ENCODE data around the gene CADM1.
"Not testable (repeated sequence)": the region's sequence is repeated elsewhere in the genome, so short reads cannot be mapped to it uniquely, and the experiment has no call there.

The CADM1 gene

DNA sequence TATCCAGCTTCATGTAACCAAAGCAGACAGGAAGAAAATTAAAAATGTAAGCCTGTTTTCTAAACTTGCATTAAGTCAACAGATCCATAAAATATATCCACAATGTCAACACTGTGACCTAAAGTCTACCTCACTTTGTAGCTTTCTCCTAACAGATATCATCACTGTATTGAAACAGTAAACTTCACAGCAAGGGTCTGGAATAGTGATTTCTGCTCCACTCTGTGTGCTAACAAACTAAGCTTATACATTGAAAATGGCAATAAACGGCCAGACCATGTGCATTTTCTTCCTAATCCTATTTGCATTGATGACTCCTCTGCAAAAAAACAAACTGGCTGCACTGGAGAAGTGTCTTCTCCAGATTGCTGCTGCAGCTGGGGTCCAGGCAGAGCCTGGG lies 26.8 kb downstream of the CADM1 start:
- DNase-seq = no peak

DNA sequence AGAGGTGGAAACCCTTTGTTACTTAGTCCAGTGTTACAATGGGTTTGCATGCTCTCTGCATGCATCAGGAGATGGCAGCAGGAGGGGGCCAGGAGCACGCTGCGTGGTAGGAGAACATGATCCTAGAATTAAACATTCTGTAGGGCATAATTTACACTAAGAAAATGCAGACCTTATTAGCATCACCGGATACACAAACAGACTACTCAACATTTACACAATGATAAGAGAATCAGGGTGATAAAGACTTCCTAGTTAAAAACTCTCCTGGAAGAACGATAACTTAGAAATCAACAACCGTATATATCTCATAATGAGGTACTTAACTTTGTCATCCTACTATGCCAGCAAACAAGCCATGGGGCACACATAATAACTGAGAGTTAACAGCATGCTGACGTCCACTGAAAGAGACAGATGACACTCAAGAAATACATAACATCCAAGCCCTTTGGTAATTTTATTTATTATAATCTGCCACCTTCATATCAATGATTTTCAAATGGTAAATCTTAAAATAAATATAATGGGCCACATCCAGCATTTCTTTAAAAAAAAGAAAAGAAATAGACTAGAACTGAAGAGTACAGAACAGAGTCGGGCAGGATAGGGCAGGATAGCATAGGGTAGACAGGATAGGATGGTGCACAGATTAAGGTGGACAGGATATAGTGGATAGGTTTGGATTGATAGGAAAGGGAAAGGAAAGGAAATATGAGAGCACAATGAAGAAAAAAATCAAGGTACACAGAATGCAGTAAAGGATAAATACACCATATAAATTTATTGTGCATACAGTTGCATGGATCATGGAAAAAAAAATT lies 27.5 kb downstream of the CADM1 start:
- no peak for DNase-seq

DNA sequence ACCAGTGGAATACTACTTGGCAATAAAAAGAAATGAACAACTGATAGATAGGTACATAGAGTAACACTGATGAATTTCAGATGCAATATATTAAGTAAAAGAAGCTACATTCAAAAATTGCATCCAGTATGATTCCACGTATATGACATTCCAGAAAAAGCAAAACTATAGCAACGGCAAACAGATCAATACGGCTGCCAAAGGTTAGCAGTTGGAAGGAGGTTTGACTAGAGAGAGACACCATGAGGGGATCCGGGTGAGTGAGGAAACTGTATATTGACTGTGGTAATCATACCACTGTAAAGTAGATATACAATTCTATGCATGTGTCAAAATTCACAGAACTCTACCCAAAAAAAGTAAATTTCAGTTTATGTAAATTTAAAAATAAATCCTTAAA lies 28.7 kb downstream of the CADM1 start:
- no peak for DNase-seq

DNA sequence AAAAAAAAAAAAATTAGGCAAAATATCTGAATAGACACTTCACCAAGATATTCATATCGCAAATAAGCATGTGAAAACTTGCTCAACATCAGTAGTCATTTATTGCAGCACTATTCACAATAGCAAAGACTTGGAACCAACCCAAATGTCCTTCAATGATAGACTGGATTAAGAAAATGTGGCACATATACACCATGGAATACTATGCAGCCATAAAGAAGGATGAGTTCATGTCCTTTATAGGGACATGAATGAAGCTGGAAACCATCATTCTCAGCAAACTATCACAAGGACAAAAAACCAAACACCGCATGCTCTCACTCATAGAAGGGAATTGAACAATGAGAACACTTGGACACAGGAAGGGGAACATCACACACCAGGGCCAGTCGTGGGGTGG lies 29.9 kb downstream of the CADM1 start:
- DNase-seq = not testable (repeated sequence)

DNA sequence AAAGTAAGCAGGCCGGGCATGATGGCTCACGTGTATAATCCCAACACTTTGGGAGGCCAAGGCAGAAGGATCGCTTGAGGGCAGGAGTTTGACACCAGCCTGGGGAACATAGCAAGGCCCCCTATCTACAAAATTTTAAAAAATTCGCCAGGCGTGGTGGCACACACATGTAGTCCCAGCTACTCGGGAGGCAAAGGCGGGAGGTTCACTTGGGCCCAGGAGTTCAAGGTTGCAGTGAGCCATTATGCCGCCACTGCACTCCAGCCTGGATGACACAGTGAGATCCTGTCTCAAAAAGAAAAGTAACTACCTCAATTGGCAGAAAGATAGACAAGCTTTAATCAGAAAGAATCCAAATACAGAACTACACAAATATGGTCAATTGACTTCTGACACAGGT lies 31.0 kb downstream of the CADM1 start:
- no peak for DNase-seq

DNA sequence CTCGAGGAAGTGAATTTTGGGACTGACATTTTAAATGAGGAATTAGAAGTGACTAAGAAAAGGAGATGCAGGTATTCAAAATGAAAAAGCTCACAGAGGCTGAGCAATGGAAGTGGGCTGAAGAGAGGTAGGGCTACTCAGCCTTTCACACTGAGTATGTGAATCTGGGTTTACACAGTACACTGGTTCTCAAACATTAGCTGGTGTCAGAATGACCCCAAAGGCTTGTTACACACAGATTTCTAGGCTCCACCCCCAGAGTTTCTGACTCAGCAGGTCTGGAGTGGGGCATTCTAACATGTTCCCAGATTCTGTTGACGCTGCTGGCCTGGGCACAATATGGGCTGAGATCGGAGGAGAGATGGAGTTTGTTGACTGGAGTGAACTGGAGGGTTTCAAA lies 32.8 kb downstream of the CADM1 start:
- peak in 2 of 56 donors; percentile 3 to 4 for DNase-seq

DNA sequence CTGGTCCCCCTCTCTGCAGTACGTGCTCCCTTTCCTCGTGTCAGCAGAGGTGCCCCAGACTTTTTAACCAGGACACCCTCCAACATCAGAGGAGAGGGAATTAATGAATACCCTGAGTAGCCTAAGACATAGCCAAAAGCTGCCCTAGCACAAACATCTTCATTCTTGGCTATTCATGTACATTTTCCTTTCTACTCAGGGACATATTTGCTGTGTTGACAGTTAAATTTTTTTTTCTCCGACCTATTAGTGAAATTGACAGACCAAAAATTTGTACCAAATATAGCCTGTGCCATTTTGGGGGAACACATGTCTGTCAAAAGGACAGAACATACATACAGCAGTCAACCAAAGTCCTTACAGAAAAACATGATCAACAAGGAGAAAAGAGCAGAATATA lies 33.3 kb downstream of the CADM1 start:
- no peak for DNase-seq

DNA sequence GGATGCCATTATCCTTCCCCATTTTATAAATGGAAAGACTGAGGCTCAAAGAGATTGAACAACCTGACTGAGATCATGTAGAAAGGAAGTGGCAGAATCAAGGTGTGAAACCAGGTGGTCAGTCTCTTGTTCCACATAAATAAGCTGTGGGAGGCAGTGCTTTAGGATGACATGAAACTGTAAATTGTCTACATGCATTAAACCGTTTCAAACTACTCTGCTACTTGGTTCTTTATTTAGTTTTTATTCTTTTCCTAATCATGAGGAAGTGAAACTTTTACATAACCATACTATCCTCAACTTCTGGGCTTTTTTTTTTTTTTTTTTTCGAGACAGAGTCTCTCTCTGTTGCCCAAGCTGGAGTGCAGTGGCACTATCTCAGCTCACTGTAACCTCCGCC lies 34.9 kb downstream of the CADM1 start:
- no peak for DNase-seq

DNA sequence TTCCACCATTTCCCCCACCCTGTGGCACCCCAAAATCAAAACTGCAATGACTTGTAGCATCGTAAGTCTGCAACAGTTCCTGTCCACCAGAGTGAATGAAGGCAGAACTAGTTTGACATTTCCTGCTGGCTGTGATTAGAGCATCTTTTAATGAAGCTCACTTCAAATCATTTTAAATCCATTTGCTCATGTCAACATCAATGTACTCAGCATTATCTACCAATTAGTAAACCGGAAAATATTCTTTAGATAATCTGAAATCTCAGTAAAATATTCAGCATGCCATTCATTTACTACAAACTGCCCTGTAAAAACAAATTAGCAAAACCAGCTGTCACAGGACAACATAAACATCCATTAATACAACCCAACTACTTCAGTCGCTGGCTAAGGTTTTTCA lies 38.1 kb downstream of the CADM1 start:
- no peak for DNase-seq

DNA sequence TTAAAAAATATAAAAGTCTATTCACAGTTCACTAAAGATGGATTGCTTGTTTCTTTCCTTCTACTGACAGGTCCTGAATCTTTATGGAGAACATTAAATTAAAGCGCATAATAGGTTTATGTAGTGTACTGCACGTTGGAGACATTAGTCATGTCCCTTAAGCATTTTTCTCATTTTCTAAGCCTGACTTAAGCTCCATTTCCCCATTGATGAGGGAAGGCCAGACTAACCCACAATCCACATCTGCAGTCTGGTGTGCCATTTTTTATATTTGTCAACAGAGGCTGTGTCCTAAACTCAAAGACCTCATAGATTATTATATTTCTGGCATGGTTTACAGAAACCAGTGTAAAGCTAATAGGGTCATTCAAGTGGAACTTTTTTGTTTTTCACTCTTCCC lies 39.9 kb downstream of the CADM1 start:
- DNase-seq = no peak

DNA sequence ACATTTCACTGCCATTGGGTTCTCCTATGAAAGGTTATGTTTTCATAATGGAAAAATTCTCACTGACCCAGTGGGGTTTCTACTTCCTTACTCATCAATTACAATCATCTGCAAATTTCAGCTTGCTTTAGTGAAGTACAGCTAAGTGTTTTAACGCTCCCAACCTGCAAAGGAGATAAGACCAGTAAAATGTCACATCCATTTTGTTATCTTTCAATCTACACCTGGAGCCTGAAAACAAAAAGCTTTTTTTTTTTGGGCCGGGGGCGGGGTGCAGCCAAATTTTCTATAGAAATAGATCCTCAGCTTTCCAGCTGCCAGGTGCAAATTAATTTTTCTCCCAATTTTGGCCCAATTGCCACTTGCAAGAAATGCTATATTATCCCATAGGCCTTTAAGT lies 40.6 kb downstream of the CADM1 start:
- no peak for DNase-seq

DNA sequence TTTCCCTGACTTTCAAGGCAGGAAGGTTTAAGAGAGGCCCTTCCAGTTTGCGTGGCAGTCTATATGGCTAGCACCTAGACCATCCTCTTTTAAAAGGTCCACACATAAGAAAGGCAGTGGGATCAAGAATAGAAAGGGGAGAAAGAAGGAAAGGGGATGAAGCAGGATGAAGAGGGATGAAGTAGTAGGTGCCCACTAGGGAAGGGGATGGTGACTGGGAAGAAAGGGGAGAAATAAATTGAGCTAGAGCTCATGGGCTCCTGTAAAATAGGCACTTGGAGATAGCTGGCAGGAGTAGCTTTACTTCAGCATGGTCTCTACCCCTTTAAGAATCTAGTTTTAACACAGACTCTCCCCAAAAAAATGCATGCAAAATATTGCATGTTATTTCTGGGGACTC lies 41.5 kb downstream of the CADM1 start:
- DNase-seq = no peak

DNA sequence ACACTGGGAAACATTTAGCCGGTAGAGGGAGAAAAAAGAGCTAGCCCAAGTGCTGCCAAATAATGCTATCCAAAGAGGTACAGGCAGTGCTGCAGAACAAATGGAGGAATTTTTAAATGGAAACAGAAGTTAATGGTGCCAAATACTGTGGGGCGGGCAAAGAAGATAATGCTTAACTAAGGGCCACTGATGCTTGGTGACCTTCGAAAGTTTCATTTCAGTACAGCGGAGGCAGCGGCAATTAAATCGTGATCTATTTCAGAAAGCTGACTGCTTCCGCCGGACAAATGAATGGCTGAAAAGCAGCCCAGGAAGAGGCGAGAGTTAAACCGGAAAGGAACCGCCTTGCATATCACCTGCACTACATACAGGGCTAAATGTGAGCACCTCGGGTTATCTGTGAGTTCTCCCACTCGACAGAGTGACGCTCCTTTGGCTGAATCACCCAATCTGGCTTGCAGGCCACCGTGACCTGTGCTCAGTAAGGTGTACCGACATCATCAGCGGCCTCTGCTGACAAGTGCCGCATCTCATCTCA lies 42.1 kb downstream of the CADM1 start:
- peak in 1 of 56 donors; percentile 5 for DNase-seq

DNA sequence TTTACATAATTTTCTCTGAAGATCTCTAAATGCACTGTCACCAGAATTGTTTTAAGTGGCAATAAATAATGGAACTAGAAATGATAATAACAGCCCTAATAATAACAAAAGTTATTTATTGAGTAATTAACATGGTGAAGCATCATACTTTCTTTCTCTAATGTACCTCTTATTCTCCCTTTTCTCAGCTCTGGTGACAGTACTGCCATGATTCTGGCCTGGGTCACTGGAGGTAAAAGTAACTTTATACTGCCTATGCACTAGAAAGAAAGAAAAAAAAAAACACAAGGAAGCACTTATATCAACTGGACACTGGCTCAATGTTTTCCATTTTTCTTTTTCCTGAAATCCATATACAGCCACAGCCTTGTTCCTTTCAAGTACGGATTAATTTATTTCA lies 43.7 kb downstream of the CADM1 start:
- no peak for DNase-seq

DNA sequence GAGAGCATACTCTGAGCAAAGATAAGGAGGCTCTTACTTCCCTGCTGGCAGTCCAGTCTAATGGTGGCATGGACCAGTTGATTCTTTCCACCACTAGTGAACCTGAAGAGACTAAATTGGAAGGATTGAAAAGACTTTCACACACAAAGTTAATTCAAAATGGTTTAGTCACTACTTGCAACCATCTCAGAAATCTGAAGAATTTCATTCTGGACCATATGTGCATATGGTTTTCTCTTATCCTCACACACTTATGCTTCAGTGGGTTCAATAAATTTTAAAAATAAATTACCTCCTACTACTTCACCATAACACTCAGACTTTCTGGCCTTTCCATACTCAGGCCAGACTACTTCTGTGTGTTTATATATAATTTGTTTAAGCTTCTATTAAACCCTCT lies 44.7 kb downstream of the CADM1 start:
- DNase-seq = no peak

DNA sequence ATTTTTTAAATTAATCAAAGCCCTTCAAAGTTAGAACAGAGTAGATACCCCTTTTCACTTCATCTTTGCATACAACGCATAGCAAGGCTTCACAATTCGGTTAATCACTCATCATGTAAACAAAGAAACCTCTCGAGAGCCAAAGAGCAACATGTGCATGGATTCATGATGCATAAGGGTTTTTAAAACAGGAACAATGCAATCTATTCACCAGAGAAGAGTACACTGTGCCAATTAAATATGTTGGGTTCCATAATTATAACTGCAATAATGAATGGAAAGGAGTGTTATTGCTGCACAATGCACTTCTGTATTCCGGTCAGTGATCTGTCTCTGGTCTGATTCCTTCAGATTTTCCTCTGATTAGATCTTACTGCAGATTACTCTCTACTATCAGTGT lies 45.3 kb downstream of the CADM1 start:
- DNase-seq = no peak

DNA sequence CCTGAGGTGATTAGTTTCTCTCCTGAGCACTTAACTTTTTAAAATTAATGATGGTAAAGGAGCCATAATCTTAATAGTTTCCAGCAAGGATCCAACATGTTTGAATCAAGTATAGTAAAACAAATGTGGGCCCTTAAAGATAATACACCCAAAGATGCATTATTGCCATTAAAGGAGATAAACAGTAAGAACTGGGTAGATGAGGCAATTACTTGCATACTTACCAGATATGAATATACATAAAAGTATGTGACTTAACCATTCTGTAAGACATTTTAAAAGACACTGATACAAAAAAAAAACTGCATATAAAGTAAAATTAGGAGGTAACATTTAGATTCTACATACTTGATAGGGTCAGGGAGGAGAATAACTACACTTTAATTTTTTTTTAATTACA lies 48.2 kb downstream of the CADM1 start:
- no peak for DNase-seq

DNA sequence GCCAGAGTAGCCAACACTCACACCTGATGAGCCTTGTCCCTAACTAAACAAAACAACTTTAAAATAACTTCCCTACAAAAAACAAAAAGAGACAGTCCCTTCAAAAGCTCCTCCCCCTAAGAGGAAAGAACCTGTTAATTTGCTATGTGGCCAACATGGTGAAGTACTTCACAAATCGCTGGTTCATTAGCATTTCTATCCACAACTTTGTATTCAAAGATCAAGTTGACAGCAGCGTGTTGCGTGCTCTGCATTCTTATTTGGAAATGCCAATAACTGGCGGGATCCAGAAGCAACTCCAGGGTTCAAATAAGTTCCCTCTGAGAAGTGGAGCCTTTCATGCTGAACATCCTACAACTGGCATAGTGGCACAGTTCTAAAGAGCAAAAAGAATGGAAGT lies 48.6 kb downstream of the CADM1 start:
- DNase-seq = peak in 2 of 56 donors; percentile 3 to 10

DNA sequence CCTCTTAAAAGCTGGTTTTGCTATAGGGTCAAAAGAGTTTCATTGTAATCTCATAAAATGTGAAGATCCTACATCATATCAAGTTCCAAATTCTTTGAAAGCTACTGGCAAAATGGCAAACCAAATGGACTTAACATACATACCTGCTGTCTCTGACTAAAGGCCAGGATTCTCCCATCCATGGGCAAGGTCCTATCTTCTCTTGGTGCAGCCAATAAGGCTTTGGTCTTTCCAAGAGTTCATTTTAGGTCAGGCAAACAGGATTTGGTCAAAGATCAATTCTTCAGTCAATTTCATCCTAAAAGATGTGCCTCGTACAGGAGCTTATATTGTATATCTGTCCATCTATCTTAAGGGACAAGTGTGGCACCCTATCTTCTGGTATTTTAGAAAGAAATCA lies 49.7 kb downstream of the CADM1 start:
- no peak for DNase-seq

DNA sequence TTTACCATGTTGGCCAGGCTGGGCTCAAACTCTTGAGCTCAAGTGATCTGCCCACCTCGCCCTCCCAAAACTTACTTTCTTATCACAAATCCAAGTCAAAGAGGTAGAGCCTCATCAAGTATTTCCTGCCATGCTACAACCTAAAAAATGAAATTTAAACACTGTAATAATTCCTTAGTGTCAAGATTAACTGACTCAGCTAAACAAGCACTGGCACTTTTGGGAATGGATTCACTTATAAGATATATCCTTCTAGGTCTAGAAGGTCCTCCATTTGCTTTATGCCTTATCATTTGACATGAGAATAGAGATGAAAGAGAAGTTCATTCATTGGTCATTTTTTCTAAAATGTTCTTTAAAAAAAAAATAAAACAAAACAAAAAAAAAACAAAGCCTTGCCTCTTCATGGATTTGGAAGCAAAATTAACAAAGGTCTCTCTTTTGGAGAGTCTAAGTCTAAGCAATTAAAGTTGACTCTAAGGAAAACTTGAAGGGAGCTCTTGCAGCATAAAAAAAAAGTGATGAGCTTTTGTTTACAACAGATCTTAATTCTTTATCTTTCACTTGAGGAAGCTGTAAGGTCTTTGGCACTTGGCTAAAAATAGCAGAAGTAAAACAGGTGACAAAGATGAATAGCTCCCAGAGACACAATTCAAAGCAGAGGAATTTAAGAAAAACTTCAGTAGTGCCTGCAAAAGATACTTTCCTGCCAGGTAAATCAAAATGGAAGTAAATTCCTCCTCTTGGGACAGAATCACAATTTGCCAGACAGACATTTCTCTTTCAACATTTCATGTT lies 50.3 kb downstream of the CADM1 start:
- no peak for DNase-seq

DNA sequence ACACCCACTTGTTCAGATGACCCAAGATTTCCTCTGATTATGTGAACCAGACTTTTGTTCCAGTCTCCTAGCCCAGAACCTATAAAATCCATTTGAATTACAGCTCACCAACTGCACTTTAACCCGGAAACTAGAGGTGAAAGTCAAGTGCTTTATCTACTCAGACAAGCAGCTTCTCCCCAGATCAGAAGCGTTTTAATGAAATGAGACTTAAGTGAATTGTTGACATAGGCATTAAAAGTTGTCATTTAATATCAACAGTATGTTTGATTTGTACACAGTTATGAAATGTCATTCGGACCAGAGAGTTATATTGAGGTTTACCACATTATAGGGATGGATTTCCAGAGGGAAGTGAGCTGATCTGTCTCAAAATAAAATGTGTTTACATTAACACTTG lies 52.0 kb downstream of the CADM1 start:
- no peak for DNase-seq

DNA sequence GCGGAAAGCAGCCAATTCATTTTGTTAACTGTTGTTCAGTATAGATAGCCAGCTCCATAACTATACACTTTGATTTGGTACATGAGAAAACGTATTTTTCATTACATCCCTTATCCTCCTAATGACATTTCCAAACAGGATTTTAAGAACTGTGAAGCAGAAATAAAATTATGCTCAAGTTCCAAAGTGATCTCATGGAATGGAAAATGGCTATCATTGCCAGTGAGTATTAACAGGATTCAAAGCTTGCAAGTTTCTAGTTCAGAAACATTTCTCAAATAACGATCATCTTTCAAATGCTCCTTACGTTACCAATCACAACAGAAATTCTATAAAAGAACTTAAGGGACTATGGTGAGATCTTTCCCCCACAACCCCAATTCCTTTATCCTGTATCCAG lies 53.7 kb downstream of the CADM1 start:
- DNase-seq = no peak
